SK-N-SH (cell line): ENCODE results near the gene ABCD1. TPM values are rescaled to one million over a fixed set of nuclear protein-coding genes. Genes with fewer than 3 reads are reported as not detected.

ENCODE experiments used
- CTCF ChIA-PET: fragments of 300-600, 350-600 bp; formaldehyde crosslinking; extraction: SDS; loops from one replicate; lab custom pipeline; 2021; lab: Yijun Ruan, JAX
- POLR2A ChIA-PET: fragments of 350-600 bp; sonication (Branson Sonifier 250); formaldehyde crosslinking; extraction: SDS; loops from one replicate; lab custom pipeline; 2020; ENCODE audit warnings: antibody characterized with exemption, inconsistent platforms; lab: Yijun Ruan, JAX
- DNase-seq: peaks from one replicate; pipeline ENCODE4 v3.0.0; 2012
- H2AFZ ChIP-seq: fragments of 200-600 bp; sonication (generic); 2 replicates; pipeline ENCODE4 v1.8.1; 2016; ENCODE audit warnings: antibody characterized with exemption, mild to moderate bottlenecking, low read depth
- H3F3A ChIP-seq: fragments of 200-600 bp; sonication (generic); replicated peaks from 2 replicates; pipeline ENCODE3; 2016; ENCODE audit warnings: antibody characterized with exemption, mild to moderate bottlenecking; ENCODE audit not compliant: insufficient read depth
- H3K27ac ChIP-seq, 2 experiments: fragments of 200-500 bp in 1 of 2; fragments of 200-600 bp in 1 of 2; sonication (Bioruptor generic) in 1 of 2; sonication (generic), shearing (Covaris generic) in 1 of 2; 2 replicates each; pipeline versions ENCODE4 v1.5.1 to v1.6.1; 2014 to 2016; ENCODE audit warnings: low read depth in 2 of 2, inconsistent platforms in 1 of 2, low read length in 1 of 2, mild to moderate bottlenecking in 1 of 2, mixed read lengths in 1 of 2
- H3K27me3 ChIP-seq: fragments of 200-600 bp; sonication (generic), shearing (Covaris generic); 2 replicates; pipeline ENCODE4 v1.6.1; 2016; ENCODE audit warnings: mixed run types; ENCODE audit not compliant: insufficient read depth
- H3K36me3 ChIP-seq, 2 experiments: fragments of 200-500 bp in 1 of 2; fragments of 200-600 bp in 1 of 2; sonication (Bioruptor generic) in 1 of 2; sonication (generic) in 1 of 2; replicated peaks in 1 of 2; 2 replicates each; pipeline versions ENCODE3 to v1.5.1; 2014 to 2016; ENCODE audit warnings: low read length in 1 of 2, mild to moderate bottlenecking in 1 of 2; ENCODE audit not compliant: insufficient read depth in 2 of 2, control insufficient read depth in 1 of 2
- H3K4me1 ChIP-seq, 2 experiments: fragments of 200-500 bp in 1 of 2; fragments of 200-600 bp in 1 of 2; sonication (Bioruptor generic) in 1 of 2; sonication (generic), shearing (Covaris generic) in 1 of 2; 2 replicates each; pipeline versions ENCODE4 v1.5.1 to v1.6.1; 2014 to 2016; ENCODE audit warnings: low read depth in 1 of 2, low read length in 1 of 2, mixed run types in 1 of 2; ENCODE audit not compliant: insufficient read depth in 2 of 2, control insufficient read depth in 1 of 2
- H3K4me2 ChIP-seq: fragments of 200-600 bp; sonication (generic), shearing (Covaris generic); 2 replicates; pipeline ENCODE4 v1.6.1; 2017; ENCODE audit warnings: mixed run types
- H3K4me3 ChIP-seq, 2 experiments: fragments of 200-500 bp in 1 of 2; fragments of 200-600 bp in 1 of 2; sonication (Bioruptor generic) in 1 of 2; sonication (generic), shearing (Covaris generic) in 1 of 2; 2 replicates each; pipeline versions ENCODE4 v1.5.1 to v1.8.1; 2014 to 2016; ENCODE audit warnings: low read depth in 2 of 2, inconsistent platforms in 1 of 2, low read length in 1 of 2, mild to moderate bottlenecking in 1 of 2, mixed read lengths in 1 of 2, moderate library complexity in 1 of 2
- H3K79me2 ChIP-seq: fragments of 200-600 bp; sonication (generic); 2 replicates; pipeline ENCODE4 v1.8.1; 2017; ENCODE audit warnings: mild to moderate bottlenecking; ENCODE audit not compliant: insufficient read depth
- H3K9ac ChIP-seq: fragments of 200-600 bp; sonication (generic); 2 replicates; pipeline ENCODE4 v1.6.1; 2017; ENCODE audit warnings: mixed run types
- H3K9me2 ChIP-seq: fragments of 200-600 bp; sonication (generic); 2 replicates; pipeline ENCODE4 v1.6.1; 2017; ENCODE audit warnings: mixed run types
- H3K9me3 ChIP-seq: fragments of 200-600 bp; sonication (generic); 2 replicates; pipeline ENCODE4 v1.6.1; 2017; ENCODE audit warnings: mixed run types, mild to moderate bottlenecking, moderate library complexity
- H4K20me1 ChIP-seq: fragments of 200-600 bp; sonication (generic); 2 replicates; pipeline ENCODE4 v1.6.1; 2017; ENCODE audit warnings: mild to moderate bottlenecking, mixed run types; ENCODE audit not compliant: insufficient read depth
- ELF1 ChIP-seq: IDR thresholded peaks from 2 replicates; pipeline ENCODE4 v1.4.0; 2012
- EZH2phosphoT487 ChIP-seq: fragments of 200-600 bp; sonication (generic); IDR thresholded peaks from 2 replicates; pipeline ENCODE4 v1.6.1; 2017; ENCODE audit warnings: low read depth, mixed run types, mild to moderate bottlenecking, antibody characterized with exemption, moderate library complexity, borderline replicate concordance
- GABPA ChIP-seq: IDR thresholded peaks from 2 replicates; pipeline ENCODE4 v1.4.0; 2012; ENCODE audit warnings: low read depth, mild to moderate bottlenecking
- IRF3 ChIP-seq: fragments of 150-350 bp; IDR thresholded peaks from 2 replicates; pipeline ENCODE4 v1.6.1; 2016; ENCODE audit warnings: mild to moderate bottlenecking, low read depth, low read length
- PBX3 ChIP-seq: IDR thresholded peaks from 2 replicates; pipeline ENCODE4; 2012
- RAD21 ChIP-seq: IDR thresholded peaks from 2 replicates; pipeline ENCODE4 v1.6.1; 2012; ENCODE audit warnings: mild to moderate bottlenecking, low read length
- REST ChIP-seq: IDR thresholded peaks from 2 replicates; pipeline ENCODE4 v1.6.1; 2012; ENCODE audit warnings: mild to moderate bottlenecking, low read depth, low read length, moderate library complexity
- RXRA ChIP-seq: IDR thresholded peaks from 2 replicates; pipeline ENCODE4 v1.4.0; 2012; ENCODE audit warnings: low read depth, mild to moderate bottlenecking, borderline replicate concordance
- TCF12 ChIP-seq: IDR thresholded peaks from 2 replicates; pipeline ENCODE4 v1.4.0; 2012
- WGBS: methylation state at CpG from one replicate; pipeline ENCODE4 v1.1.6; 2017; ENCODE audit warnings: low lambda C conversion rate; 5-methylcytosine and 5-hydroxymethylcytosine counted together
- polyA plus RNA-seq, 3 experiments: library from polyadenylated mRNA; depleted of rRNA; stranded (reverse); fragments of >200 nt; gene quantifications; 2 replicates each; pipeline ENCODE4 v1.2.3, GENCODE V29; 2012

ABCD1 gene
- polyA plus RNA-seq, 1 of the 3 experiments (the other 2 are of a cell fraction), result 7.9 TPM

GRCh38 chrX:153779891-153780677, 55.4 kb downstream of the ABCD1 start:
- H3K36me3 ChIP-seq, result no peaks in the 10 kb centered on the region
- no peak overlapping the region for H3K9ac ChIP-seq
- no peak overlapping the region for H2AFZ ChIP-seq
- no peaks in the 10 kb centered on the region for H3K9me2 ChIP-seq
- no peaks in the 10 kb centered on the region for H3K9me3 ChIP-seq
- H3F3A ChIP-seq, result no peaks in the 10 kb centered on the region
- no peak overlapping the region for H3K4me2 ChIP-seq
- no peaks in the 10 kb centered on the region for H3K79me2 ChIP-seq
- POLR2A ChIA-PET, result interaction anchor here (0.6 kb wide), 1 partner anchor 161 kb away, joined by 3 read pairs; no protein-coding TSS in a partner anchor
- WGBS, result 61% methylated on average over 8 of the region's 18 CpGs
- 0 out of 2 replicates have a peak, but pooled peaks cover 7% of the 10 kb centered on the region for H3K27me3 ChIP-seq
- CTCF ChIA-PET, result interaction anchor here (0.9 to 1.5 kb wide), 3 partner anchors 14 to 167 kb away, joined by 3 to 5 read pairs (median 4); partner anchors contain the start of gene PLXNB3
- H3K27ac ChIP-seq, result peak overlapping the region in 1 of 2 experiments; percentile 9; a peak in 1 of 4 replicates
- no peak for DNase-seq
- no peaks in the 10 kb centered on the region for H4K20me1 ChIP-seq
- H3K4me1 ChIP-seq, result peaks cover 0 to 19% of the 10 kb centered on the region in 2 experiments; a peak in 1 of 4 replicates
- TF ChIP-seq IRF3 (no peak), ELF1 (0 out of 2 replicates have a peak, but pooled peaks have one; percentile 3), PBX3 (no peak)
- no peak overlapping the region for H3K4me3 ChIP-seq

GRCh38 chrX:153780678-153781427, 56.2 kb downstream of the ABCD1 start, which contains the start of gene SRPK3:
Gene SRPK3, plus strand, starts transcription at chrX:153781041. Its CDS starts 46 bp downstream, at chrX:153781087.
- DNase-seq, result no peak
- Histone ChIP-seq H3K27ac (peak within 1 kb of the TSS in 1 of 2 experiments; percentile 9; a peak in 1 of 4 replicates), H2AFZ (no peak within 1 kb of the TSS), H3K9me2 (no peaks in the 10 kb centered on the region), H3K27me3 (0 out of 2 replicates have a peak, but pooled peaks cover 7% of the 10 kb centered on the region), H3K4me3 (no peak within 1 kb of the TSS), H3K36me3 (peaks cover 0 to under 1% of the 10 kb centered on the region in 2 experiments), H3K4me2 (no peak within 1 kb of the TSS), H3F3A (no peaks in the 10 kb centered on the region), H3K9me3 (no peaks in the 10 kb centered on the region), H3K9ac (no peak within 1 kb of the TSS), H3K4me1 (peaks cover 0 to 19% of the 10 kb centered on the region in 2 experiments; a peak in 1 of 4 replicates), H3K79me2 (no peaks in the 10 kb centered on the region), H4K20me1 (no peaks in the 10 kb centered on the region)
- WGBS, result 49% methylated on average over 23 of the region's 52 CpGs
- ChIA-PET POLR2A (no interaction called here), CTCF (interaction anchor here (1.0 to 1.5 kb wide), 2 partner anchors 15 to 166 kb away, joined by 3 to 4 read pairs; no protein-coding TSS in a partner anchor)
- no peak for TF ChIP-seq EZH2phosphoT487
- no peak for TF ChIP-seq TCF12
- TF ChIP-seq RAD21, result no peak
- no peak for TF ChIP-seq GABPA
- TF ChIP-seq REST, result no peak
- no peak for TF ChIP-seq RXRA
